Measurements from ENCODE around the gene TBC1D1.
A peak's percentile ranks its signal among the peaks of the same experiment; 100 is the strongest.

TBC1D1 gene

GRCh38 chr4:37890801-37891259 is at the start of gene TBC1D1:
Gene TBC1D1, plus strand, starts transcription at chr4:37891084. Its CDS starts 11,012 bp downstream, at chr4:37902096.
- peak; percentile 43 to 79 (median 77) for DNase-seq

GRCh38 chr4:37844204-37844603 is 46.7 kb upstream of the TBC1D1 start:
- no peak for DNase-seq

GRCh38 chr4:37845201-37845600 is 45.7 kb upstream of the TBC1D1 start:
- DNase-seq, result no peak

GRCh38 chr4:37847311-37847884 is 43.5 kb upstream of the TBC1D1 start:
- no peak for DNase-seq

- no peak for DNase-seq
Observed at GRCh38 chr4:37852376-37852775, 38.5 kb upstream of the TBC1D1 start.

- no peak for DNase-seq
Observed at GRCh38 chr4:37858112-37858511, 32.8 kb upstream of the TBC1D1 start.

- no peak for DNase-seq
Observed at GRCh38 chr4:37858872-37859271, 32.0 kb upstream of the TBC1D1 start.

GRCh38 chr4:37860266-37860665 is 30.6 kb upstream of the TBC1D1 start:
- no peak for DNase-seq

- DNase-seq, result no peak
Observed at GRCh38 chr4:37862961-37863360, 27.9 kb upstream of the TBC1D1 start.

GRCh38 chr4:37864786-37865185 is 26.1 kb upstream of the TBC1D1 start:
- no peak for DNase-seq

GRCh38 chr4:37865450-37865849 is 25.4 kb upstream of the TBC1D1 start:
- DNase-seq, result no peak

GRCh38 chr4:37867102-37867501 is 23.8 kb upstream of the TBC1D1 start:
- DNase-seq, result no peak

GRCh38 chr4:37868238-37868637 is 22.6 kb upstream of the TBC1D1 start:
- DNase-seq, result no peak

- DNase-seq, result no peak
Observed at GRCh38 chr4:37872310-37872988, 18.4 kb upstream of the TBC1D1 start.

- DNase-seq, result peak in 1 of 3 experiments; percentile 3
Observed at GRCh38 chr4:37873386-37873785, 17.5 kb upstream of the TBC1D1 start.

GRCh38 chr4:37876156-37876555 is 14.7 kb upstream of the TBC1D1 start:
- no peak for DNase-seq

GRCh38 chr4:37879365-37879764 is 11.5 kb upstream of the TBC1D1 start:
- no peak for DNase-seq

GRCh38 chr4:37881811-37882210 is 9.1 kb upstream of the TBC1D1 start:
- DNase-seq, result no peak

GRCh38 chr4:37882665-37883296 is 8.1 kb upstream of the TBC1D1 start:
- no peak for DNase-seq

GRCh38 chr4:37884855-37885487 is 5.9 kb upstream of the TBC1D1 start:
- no peak for DNase-seq

GRCh38 chr4:37885496-37885895 is 5.4 kb upstream of the TBC1D1 start:
- DNase-seq, result no peak

GRCh38 chr4:37889849-37890800 is 759 bp upstream of the TBC1D1 start:
- DNase-seq, result peak; percentile 57 to 79 (median 77)

Measured in NCI-H1417 (cell line).